ENCODE results near the gene SLC5A10. TPM values are rescaled to one million over a fixed set of nuclear protein-coding genes. Genes with fewer than 3 reads are reported as not detected.

The SLC5A10 gene
- total RNA-seq, 1 experiment from 2014 or later: not detected

DNA sequence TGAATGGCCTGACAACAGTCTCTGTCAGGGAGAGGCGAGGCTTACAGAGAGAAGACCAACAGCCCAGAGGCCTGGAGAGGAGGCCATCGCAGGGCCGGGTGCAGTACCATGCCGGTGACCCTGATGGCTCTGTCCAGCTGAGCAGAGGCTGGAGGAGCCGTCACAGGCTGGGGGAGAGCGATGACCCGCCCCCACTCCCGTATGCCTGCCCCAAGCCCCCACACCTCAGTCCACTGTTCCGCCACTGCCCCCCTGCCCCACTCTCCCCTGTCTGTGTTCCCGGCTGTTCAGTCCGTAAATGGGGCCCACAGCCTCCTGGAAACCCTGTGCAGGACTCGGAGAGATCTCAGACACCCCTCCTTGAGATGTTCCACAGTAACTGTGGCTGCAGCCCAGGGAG lies 65.4 kb downstream of the SLC5A10 start:
- Histone ChIP-seq H3K4me3 (ENCODE audit: low read depth in 2 of 2, low read length in 2 of 2) (no peak overlapping the region), H3K36me3 (ENCODE audit: control insufficient read depth, insufficient read depth, low read length) (no peaks in the 10 kb centered on the region), H3K27ac (ENCODE audit: low read length) (no peak overlapping the region), H3K27me3 (ENCODE audit: control insufficient read depth, insufficient read depth, low read length) (no peaks in the 10 kb centered on the region), H3K9me3 (ENCODE audit: control insufficient read depth, insufficient read depth, low read depth, low read length) (no peaks in the 10 kb centered on the region), H3K4me1 (ENCODE audit: control insufficient read depth, insufficient read depth, low read length) (no peaks in the 10 kb centered on the region)
- no peak for TF ChIP-seq TCF7L2 (IDR thresholded peaks at IDR 0.05; ENCODE audit: low read depth, low read length)
- no peak for TF ChIP-seq POLR2AphosphoS5 (IDR thresholded peaks at IDR 0.05; ENCODE audit: low read depth, low read length)
- TF ChIP-seq, protein P1, sequence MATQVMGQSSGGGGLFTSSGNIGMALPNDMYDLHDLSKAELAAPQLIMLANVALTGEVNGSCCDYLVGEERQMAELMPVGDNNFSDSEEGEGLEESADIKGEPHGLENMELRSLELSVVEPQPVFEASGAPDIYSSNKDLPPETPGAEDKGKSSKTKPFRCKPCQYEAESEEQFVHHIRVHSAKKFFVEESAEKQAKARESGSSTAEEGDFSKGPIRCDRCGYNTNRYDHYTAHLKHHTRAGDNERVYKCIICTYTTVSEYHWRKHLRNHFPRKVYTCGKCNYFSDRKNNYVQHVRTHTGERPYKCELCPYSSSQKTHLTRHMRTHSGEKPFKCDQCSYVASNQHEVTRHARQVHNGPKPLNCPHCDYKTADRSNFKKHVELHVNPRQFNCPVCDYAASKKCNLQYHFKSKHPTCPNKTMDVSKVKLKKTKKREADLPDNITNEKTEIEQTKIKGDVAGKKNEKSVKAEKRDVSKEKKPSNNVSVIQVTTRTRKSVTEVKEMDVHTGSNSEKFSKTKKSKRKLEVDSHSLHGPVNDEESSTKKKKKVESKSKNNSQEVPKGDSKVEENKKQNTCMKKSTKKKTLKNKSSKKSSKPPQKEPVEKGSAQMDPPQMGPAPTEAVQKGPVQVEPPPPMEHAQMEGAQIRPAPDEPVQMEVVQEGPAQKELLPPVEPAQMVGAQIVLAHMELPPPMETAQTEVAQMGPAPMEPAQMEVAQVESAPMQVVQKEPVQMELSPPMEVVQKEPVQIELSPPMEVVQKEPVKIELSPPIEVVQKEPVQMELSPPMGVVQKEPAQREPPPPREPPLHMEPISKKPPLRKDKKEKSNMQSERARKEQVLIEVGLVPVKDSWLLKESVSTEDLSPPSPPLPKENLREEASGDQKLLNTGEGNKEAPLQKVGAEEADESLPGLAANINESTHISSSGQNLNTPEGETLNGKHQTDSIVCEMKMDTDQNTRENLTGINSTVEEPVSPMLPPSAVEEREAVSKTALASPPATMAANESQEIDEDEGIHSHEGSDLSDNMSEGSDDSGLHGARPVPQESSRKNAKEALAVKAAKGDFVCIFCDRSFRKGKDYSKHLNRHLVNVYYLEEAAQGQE (IDR thresholded peaks at IDR 0.05; ENCODE audit: insufficient read depth in 1 of 2, low read depth in 2 of 2, low read length in 1 of 2): no peak
- TF ChIP-seq, protein P2, sequence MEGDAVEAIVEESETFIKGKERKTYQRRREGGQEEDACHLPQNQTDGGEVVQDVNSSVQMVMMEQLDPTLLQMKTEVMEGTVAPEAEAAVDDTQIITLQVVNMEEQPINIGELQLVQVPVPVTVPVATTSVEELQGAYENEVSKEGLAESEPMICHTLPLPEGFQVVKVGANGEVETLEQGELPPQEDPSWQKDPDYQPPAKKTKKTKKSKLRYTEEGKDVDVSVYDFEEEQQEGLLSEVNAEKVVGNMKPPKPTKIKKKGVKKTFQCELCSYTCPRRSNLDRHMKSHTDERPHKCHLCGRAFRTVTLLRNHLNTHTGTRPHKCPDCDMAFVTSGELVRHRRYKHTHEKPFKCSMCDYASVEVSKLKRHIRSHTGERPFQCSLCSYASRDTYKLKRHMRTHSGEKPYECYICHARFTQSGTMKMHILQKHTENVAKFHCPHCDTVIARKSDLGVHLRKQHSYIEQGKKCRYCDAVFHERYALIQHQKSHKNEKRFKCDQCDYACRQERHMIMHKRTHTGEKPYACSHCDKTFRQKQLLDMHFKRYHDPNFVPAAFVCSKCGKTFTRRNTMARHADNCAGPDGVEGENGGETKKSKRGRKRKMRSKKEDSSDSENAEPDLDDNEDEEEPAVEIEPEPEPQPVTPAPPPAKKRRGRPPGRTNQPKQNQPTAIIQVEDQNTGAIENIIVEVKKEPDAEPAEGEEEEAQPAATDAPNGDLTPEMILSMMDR (IDR thresholded peaks at IDR 0.05): no peak
- no peak for TF ChIP-seq SIN3A (IDR thresholded peaks at IDR 0.05; ENCODE audit: borderline replicate concordance, insufficient read depth, low read depth, low read length)
- intact Hi-C loops (cut with micrococcal nuclease; ENCODE audit: unreplicated experiment): no loop called here
- in situ Hi-C loops (cut with HindIII; ENCODE audit: low pct_unique_long_range_greater_than_20kb, low sequenced_read_pairs): no loop called here
- DNase-seq (ENCODE audit: low read depth, low spot score) (no peak), ATAC-seq (no peak)
- no TSS peak for BruUV-seq (replicated peaks)
- ChIA-PET POLR2A (no interaction called here), CTCF (no interaction called here)

DNA sequence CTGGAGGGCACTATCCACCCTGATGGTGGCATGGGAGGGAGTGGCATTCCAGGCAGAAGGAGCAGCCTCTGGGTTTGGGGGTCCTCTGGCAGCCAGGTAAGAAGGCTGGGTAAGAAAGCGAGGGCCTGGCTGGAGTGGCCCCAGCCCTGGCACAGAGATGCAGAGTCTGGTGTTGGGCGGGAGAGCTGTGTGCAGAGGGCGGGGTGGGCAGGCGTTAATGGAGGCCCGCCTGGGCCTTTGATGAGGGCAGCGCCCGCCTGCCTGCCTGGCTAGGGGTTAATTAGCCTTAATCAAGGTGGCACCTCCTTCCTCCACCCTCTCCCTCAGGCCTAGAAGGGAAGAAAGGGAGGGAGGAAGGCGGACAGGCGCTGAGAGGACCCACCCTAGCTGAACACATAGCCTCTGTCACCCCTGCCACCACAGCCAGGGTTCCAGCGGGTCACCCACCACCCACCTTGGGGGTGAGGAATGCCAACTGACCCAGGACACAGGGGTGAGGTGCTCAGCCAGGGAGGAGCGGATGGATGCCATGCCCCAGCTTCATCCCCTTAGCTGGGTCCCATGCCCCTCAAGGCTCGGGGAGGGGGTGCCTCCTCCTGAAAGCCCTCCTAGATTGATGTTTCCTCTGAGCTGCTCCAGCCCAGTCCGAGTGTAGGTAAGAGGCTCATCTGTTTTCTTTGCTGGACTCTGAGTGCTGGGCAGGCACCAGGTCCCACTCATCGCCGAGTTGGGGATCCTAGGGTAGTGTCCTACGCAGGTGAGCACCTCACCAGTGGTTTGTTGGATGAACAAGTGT lies 66.0 kb downstream of the SLC5A10 start:
- no peak overlapping the region for H3K27ac ChIP-seq (ENCODE audit: low read length)
- H3K27me3 ChIP-seq (ENCODE audit: control insufficient read depth, insufficient read depth, low read length): no peaks in the 10 kb centered on the region
- H3K9me3 ChIP-seq (ENCODE audit: control insufficient read depth, insufficient read depth, low read depth, low read length): no peaks in the 10 kb centered on the region
- CTCF ChIA-PET: no interaction called here
- ATAC-seq: no peak
- POLR2A ChIA-PET: no interaction called here
- BruUV-seq (replicated peaks): no TSS peak
- in situ Hi-C loops (cut with HindIII; ENCODE audit: low pct_unique_long_range_greater_than_20kb, low sequenced_read_pairs): no loop called here
- no peaks in the 10 kb centered on the region for H3K36me3 ChIP-seq (ENCODE audit: control insufficient read depth, insufficient read depth, low read length)
- DNase-seq (ENCODE audit: low read depth, low spot score): no peak
- no peak overlapping the region for H3K4me3 ChIP-seq (ENCODE audit: low read depth in 2 of 2, low read length in 2 of 2)
- no peaks in the 10 kb centered on the region for H3K4me1 ChIP-seq (ENCODE audit: control insufficient read depth, insufficient read depth, low read length)
- intact Hi-C loops (cut with micrococcal nuclease; ENCODE audit: unreplicated experiment): no loop called here
- TF ChIP-seq, protein P1 (IDR thresholded peaks at IDR 0.05; ENCODE audit: insufficient read depth in 1 of 2, low read depth in 2 of 2, low read length in 1 of 2): no peak
- TF ChIP-seq POLR2AphosphoS5 (IDR thresholded peaks at IDR 0.05; ENCODE audit: low read depth, low read length) (no peak), TCF7L2 (IDR thresholded peaks at IDR 0.05; ENCODE audit: low read depth, low read length) (no peak), SIN3A (IDR thresholded peaks at IDR 0.05; ENCODE audit: borderline replicate concordance, insufficient read depth, low read depth, low read length) (no peak)
- TF ChIP-seq, protein P2 (IDR thresholded peaks at IDR 0.05): no peak

All from Panc1 (cell line).